DND-41 (cell line): ENCODE measurements around the gene ADCY9.

ENCODE experiments used
- ATAC-seq: fragments of 200-7000 bp; cut with Tn5 transposase; 3 replicates; pipeline ENCODE4 v1.9.1; 2021; ENCODE audit warnings: low read depth; ENCODE audit not compliant: insufficient read depth
- DNase-seq: peaks from one replicate; pipeline ENCODE4 v3.0.0-alpha.2; 2020
- H2AFZ ChIP-seq: 2 replicates; pipeline ENCODE4 v1.6.0; 2012; ENCODE audit warnings: low read depth, low read length
- H3K27ac ChIP-seq: 2 replicates; pipeline ENCODE4 v1.5.1; 2012; ENCODE audit warnings: low read length, inconsistent platforms
- H3K27me3 ChIP-seq: fragments of 200-600 bp; sonication (generic); 2 replicates; pipeline ENCODE4 v1.6.0; 2012; ENCODE audit warnings: low read length, mild to moderate bottlenecking, inconsistent platforms; ENCODE audit not compliant: insufficient read depth, poor library complexity
- H3K36me3 ChIP-seq: 2 replicates; pipeline ENCODE4 v1.5.1; 2012; ENCODE audit warnings: low read length, inconsistent platforms; ENCODE audit not compliant: insufficient read depth
- H3K4me1 ChIP-seq: 2 replicates; pipeline ENCODE4 v1.5.1; 2012; ENCODE audit warnings: mild to moderate bottlenecking, low read length; ENCODE audit not compliant: insufficient read depth
- H3K4me2 ChIP-seq: 2 replicates; pipeline ENCODE4 v1.6.0; 2012; ENCODE audit warnings: mild to moderate bottlenecking, moderate library complexity, low read length, inconsistent platforms; ENCODE audit not compliant: insufficient read depth
- H3K4me3 ChIP-seq, 2 experiments: fragments of 200-600 bp in 1 of 2; shearing (Covaris generic) in 1 of 2; 2 replicates each; pipeline ENCODE4 v1.5.1; 2012 to 2016; ENCODE audit warnings: inconsistent platforms in 2 of 2, low read length in 2 of 2, mild to moderate bottlenecking in 2 of 2, low read depth in 1 of 2, moderate library complexity in 1 of 2
- H3K79me2 ChIP-seq: 2 replicates; pipeline ENCODE4 v1.6.0; 2012; ENCODE audit warnings: low read length, inconsistent platforms; ENCODE audit not compliant: insufficient read depth
- H3K9ac ChIP-seq: 2 replicates; pipeline ENCODE4 v1.6.0; 2012; ENCODE audit warnings: low read depth, mild to moderate bottlenecking, inconsistent platforms, low read length, moderate library complexity
- H3K9me3 ChIP-seq: 2 replicates; pipeline ENCODE4 v1.5.1; 2012; ENCODE audit warnings: low read length, moderate library complexity, mild to moderate bottlenecking, inconsistent platforms; ENCODE audit not compliant: insufficient read depth, severe bottlenecking
- H4K20me1 ChIP-seq: 2 replicates; pipeline ENCODE4 v1.6.0; 2012; ENCODE audit warnings: low read length; ENCODE audit not compliant: insufficient read depth
- CTCF ChIP-seq: IDR thresholded peaks from 2 replicates; pipeline ENCODE4 v1.5.1; 2012; ENCODE audit warnings: borderline replicate concordance, low read length, moderate library complexity, mild to moderate bottlenecking; ENCODE audit not compliant: poor library complexity, severe bottlenecking; ENCODE audit errors: extremely low read depth
- EZH2 ChIP-seq: IDR thresholded peaks from 3 replicates; pipeline ENCODE4 v1.6.1; 2012; ENCODE audit warnings: borderline replicate concordance, low read depth, mild to moderate bottlenecking, moderate library complexity, low read length, inconsistent platforms; ENCODE audit not compliant: severe bottlenecking

ADCY9 gene

GRCh38 chr16:4114257-4115208 is 1.7 kb downstream of the ADCY9 start:
- no peaks in the 10 kb centered on the region for H3K36me3 ChIP-seq
- H3K4me3 ChIP-seq: no peak overlapping the region
- no peak overlapping the region for H3K4me2 ChIP-seq
- H2AFZ ChIP-seq: no peak overlapping the region
- no peaks in the 10 kb centered on the region for H3K9me3 ChIP-seq
- H3K27ac ChIP-seq: no peak overlapping the region
- ATAC-seq (no peak), DNase-seq (no peak)
- H3K4me1 ChIP-seq: no peaks in the 10 kb centered on the region
- 0 out of 2 replicates have a peak, but pooled peaks cover 4% of the 10 kb centered on the region for H4K20me1 ChIP-seq
- TF ChIP-seq CTCF: no peak
- TF ChIP-seq EZH2: no peak
- H3K27me3 ChIP-seq: peaks cover 9% of the 10 kb centered on the region
- no peaks in the 10 kb centered on the region for H3K79me2 ChIP-seq
- H3K9ac ChIP-seq: no peak overlapping the region

GRCh38 chr16:4113358-4114256 is 2.6 kb downstream of the ADCY9 start:
- no peak overlapping the region for H3K4me2 ChIP-seq

More at GRCh38 chr16:4113358-4114256, 2.6 kb downstream of the ADCY9 start:
- Histone ChIP-seq H3K9me3 (no peaks in the 10 kb centered on the region), H2AFZ (no peak overlapping the region), H3K36me3 (no peaks in the 10 kb centered on the region), H3K4me1 (no peaks in the 10 kb centered on the region), H3K4me3 (no peak overlapping the region), H3K27me3 (peaks cover 9% of the 10 kb centered on the region), H3K27ac (no peak overlapping the region), H3K79me2 (no peaks in the 10 kb centered on the region), H4K20me1 (0 out of 2 replicates have a peak, but pooled peaks cover 4% of the 10 kb centered on the region), H3K9ac (no peak overlapping the region)
- no peak for ATAC-seq
- TF ChIP-seq EZH2: no peak
- no peak for TF ChIP-seq CTCF
- no peak for DNase-seq
